VCaP (cell line): ENCODE measurements around the gene CRIP1.

Experiments used
- H3K27ac ChIP-seq: fragments of 450-650 bp; 2 replicates; pipeline ENCODE4 v1.5.1; 2017
- CTCF ChIP-seq: fragments of 450-650 bp; conservative IDR thresholded peaks from 2 replicates; pipeline ENCODE4 v1.5.1; 2017; ENCODE audit warnings: mild to moderate bottlenecking, moderate library complexity

The CRIP1 gene

DNA sequence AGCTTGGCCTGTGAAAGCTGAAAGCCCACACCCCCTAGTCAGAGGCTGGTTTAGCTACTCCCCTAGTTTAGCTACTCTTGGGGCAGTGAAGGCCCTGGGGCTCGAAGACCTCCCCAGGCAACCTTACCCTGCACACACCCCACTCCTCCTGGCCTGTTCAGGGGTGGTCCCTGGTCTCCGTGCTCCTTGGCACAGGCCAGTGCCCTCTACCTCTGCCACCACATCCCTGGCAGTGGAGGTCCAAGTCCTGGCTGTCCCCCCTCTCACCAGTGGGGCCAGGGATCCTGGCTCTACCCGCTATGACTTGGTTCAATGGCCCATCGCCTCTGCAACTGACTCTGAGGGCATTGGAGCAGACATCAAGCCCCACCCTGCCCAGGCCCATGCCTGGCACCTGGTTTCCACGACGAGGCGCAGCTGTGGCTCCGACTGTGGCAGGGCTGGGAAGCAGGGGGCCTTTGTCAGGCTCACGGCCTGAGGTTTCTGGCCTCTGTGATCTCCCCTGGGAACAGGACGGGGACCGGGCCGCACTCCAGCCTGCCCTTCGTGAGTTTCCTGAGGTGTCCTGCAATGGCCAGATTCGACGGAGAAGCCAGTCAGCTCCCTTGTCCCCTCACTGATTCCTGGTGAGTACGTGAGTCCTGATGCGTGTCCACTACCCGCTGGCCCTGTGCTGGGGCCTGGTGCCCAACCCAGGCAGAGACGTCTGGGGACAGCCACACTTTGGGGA, 45.4 kb downstream of the CRIP1 start:
- H3K27ac ChIP-seq: no peak overlapping the region
- TF ChIP-seq CTCF: no peak

GRCh38 chr14:105532735-105533141, 46.1 kb downstream of the CRIP1 start:
- peak; percentile 10; the same call in 1 of the 2 replicates for TF ChIP-seq CTCF
- H3K27ac ChIP-seq: no peak overlapping the region

DNA sequence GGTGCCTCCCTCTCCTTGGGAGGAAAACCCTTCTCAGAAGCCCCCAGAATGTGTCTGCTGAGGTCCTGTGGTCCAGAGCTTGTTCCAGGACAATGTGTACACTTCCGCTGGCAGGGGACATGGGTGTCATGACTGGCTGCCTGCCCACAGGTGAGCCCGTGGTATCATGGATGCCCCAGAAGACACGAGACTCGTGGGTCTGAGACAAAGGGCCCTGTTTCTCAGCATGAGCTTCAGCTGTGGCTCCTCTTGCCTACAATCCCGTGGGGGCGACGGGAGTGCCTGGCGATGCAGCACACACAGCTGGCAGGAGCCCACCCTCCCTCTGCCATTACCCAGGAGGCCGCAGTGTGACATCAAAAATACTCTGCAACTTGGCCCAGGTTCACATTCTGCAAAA, 46.7 kb downstream of the CRIP1 start:
- no peak overlapping the region for H3K27ac ChIP-seq
- TF ChIP-seq CTCF: no peak

- H3K27ac ChIP-seq: no peak overlapping the region
- TF ChIP-seq CTCF: no peak
These were observed 47.3 kb downstream of the CRIP1 start for GRCh38 chr14:105533811-105534498.

- no peak for TF ChIP-seq CTCF
These were observed 47.9 kb downstream of the CRIP1 start for GRCh38 chr14:105534586-105534985.

DNA sequence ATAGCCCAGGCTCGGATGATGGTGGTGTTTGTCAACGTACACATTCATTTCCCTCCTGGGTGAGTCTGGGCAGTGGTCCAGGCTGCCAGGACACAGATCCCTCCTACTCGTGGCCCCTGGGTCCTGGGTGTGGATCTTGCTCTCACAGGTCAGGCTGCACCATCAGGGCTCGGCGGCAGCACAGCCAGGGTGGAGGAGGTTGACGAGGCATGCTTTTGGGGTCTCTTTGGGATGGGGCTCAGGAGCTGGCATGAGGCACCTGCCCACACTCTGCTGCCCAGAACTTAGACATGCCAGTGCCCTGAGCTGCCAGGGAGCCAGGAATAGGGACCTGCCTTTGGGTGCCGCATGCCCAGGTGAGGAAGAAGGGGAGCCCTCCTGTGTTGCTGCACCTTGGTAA, 49.4 kb downstream of the CRIP1 start:
- H3K27ac ChIP-seq: no peak overlapping the region
- TF ChIP-seq CTCF: no peak

More at GRCh38 chr14:105534586-105534985, 47.9 kb downstream of the CRIP1 start:
- no peak overlapping the region for H3K27ac ChIP-seq

GRCh38 chr14:105536691-105537579, 50.2 kb downstream of the CRIP1 start:
- no peak for TF ChIP-seq CTCF

More at GRCh38 chr14:105536691-105537579, 50.2 kb downstream of the CRIP1 start:
- no peak overlapping the region for H3K27ac ChIP-seq
